ENCODE measurements around the gene CYP2A7.

DNA sequence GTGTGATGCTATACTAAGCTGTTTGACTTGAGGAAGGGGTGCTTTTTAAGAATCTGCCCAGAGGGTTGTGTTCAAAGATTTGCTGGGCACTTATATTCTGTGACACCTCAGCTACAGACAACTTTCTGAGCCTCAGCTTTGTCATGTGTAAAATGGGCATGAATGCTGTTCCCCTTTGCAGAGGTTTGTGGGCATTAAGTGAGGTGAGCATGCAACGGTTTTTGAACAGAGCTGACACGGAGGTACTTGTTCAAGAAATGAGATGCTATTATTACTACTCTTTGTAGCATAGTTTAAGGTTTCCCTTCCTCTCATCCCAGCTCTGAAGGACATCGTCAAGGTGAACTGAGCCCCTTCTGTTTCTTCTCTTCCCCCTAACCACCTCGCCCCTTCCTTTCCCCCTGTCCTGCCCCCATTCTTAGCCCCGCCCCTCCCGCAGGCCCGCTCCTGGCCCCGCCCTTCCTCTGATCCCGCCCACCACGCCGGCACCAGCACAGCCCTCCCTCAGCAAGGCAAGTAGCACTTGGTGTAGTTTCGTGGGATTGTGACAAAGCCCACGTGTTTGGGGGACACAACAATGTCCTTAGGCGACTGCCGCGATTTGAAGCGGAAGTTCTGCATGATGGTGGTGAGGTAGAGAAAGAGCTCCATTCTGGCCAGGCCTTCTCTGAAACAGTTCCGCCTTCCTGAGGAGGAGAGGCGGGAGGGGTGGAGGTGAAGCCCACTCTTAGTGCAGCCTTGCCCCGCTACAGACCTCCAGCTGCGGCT lies 26.1 kb upstream of the CYP2A7 start:
- TF ChIP-seq, protein P1, sequence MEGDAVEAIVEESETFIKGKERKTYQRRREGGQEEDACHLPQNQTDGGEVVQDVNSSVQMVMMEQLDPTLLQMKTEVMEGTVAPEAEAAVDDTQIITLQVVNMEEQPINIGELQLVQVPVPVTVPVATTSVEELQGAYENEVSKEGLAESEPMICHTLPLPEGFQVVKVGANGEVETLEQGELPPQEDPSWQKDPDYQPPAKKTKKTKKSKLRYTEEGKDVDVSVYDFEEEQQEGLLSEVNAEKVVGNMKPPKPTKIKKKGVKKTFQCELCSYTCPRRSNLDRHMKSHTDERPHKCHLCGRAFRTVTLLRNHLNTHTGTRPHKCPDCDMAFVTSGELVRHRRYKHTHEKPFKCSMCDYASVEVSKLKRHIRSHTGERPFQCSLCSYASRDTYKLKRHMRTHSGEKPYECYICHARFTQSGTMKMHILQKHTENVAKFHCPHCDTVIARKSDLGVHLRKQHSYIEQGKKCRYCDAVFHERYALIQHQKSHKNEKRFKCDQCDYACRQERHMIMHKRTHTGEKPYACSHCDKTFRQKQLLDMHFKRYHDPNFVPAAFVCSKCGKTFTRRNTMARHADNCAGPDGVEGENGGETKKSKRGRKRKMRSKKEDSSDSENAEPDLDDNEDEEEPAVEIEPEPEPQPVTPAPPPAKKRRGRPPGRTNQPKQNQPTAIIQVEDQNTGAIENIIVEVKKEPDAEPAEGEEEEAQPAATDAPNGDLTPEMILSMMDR (IDR thresholded peaks at IDR 0.05): no peak
- TF ChIP-seq EZH2 (IDR thresholded peaks at IDR 0.05; ENCODE audit: borderline replicate concordance, insufficient read depth, low read depth, low read length, poor library complexity, severe bottlenecking): no peak
